NCI-H2196 treated with DMSO at 0.1 percent for 48 hours (cell line): ENCODE data around the gene HLA-DQA2.
A peak's percentile ranks its signal among the peaks of the same experiment; 100 is the strongest.
"Not testable (repeated sequence)": the region's sequence is repeated elsewhere in the genome, so short reads cannot be mapped to it uniquely, and the experiment has no call there.

ENCODE experiments used
- DNase-seq: peaks from one replicate; lab custom pipeline; 2025; ENCODE audit not compliant: unreplicated experiment; lab: John Stamatoyannopoulos, UW

The HLA-DQA2 gene

GRCh38 chr6:32775071-32775470 is 33.9 kb downstream of the HLA-DQA2 start:
- no peak for DNase-seq

DNA sequence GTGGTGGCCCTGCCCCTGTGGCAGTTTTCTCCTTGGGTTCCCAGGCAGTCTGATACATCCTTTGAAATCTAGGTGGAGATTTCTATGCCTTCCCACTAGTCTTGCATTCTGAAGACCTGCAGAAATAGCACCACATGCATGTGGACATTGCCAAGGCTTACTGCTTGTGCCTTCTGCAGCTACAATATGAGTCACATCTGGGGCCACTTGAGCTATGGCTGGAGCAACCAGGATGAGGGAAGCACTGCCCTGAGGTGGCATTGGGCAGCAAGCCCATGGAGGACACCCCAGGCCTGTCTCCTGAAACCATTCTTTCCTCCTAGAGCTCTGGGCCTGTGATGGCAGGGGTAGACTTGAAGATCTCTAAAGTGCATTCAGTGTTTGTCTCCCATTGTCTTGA is 37.8 kb downstream of the HLA-DQA2 start:
- no peak for DNase-seq

GRCh38 chr6:32782923-32783322 is 41.7 kb downstream of the HLA-DQA2 start:
- DNase-seq = not testable (repeated sequence)

DNA sequence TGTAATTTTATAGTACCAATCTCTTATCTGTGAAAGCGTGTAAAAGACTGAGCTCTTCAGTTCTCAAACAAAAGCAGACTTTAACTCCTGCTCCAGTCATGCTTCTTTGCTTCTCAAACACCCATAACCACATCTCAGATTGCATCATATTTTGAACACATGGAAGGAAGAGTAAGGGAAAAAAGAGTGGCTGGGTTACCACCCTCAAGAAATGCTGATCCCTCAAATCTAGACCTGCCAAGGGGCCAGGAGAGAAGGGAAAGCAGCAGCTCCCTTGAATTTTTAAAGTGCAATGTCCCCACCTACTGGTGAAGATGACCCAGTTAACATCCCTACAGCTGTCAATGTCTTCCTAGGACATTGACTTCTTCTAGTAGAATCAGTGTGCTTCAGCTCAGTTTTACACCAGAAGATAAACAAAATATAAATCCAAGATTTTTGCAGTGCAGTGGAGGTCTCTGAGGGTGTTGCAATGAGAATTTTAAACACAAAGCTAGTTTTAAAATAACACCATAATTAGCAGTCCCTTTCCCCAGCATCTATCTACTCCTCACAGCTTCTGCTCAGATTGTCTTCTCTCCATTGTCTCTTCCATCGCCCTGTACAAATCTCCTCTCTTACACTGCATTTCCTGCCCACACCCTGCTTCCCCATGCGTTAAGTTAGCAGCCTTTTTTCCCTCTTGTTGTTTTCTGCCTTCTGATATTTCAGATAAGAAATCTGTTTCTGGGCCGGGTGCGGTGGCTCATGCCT is 44.8 kb downstream of the HLA-DQA2 start:
- peak; percentile 4 for DNase-seq

DNA sequence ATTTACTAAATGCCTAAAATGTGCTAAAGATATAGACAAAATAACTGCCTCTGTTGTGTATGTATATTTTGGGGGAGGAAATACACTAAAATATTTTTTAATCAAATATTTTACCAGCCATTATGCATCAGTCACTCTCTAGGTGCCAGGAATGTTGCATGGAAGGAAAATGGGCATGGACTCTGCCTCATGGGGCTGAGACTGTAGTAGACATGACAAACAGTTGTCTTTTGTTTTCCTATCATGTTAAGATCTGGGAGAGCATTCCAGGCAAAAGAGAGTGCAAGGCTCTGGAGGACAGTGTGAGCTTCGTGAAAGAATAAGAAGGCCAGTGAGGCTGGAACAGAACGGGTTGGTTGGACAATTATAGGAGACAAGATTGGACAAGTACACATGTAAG is 49.1 kb downstream of the HLA-DQA2 start:
- no peak for DNase-seq

DNA sequence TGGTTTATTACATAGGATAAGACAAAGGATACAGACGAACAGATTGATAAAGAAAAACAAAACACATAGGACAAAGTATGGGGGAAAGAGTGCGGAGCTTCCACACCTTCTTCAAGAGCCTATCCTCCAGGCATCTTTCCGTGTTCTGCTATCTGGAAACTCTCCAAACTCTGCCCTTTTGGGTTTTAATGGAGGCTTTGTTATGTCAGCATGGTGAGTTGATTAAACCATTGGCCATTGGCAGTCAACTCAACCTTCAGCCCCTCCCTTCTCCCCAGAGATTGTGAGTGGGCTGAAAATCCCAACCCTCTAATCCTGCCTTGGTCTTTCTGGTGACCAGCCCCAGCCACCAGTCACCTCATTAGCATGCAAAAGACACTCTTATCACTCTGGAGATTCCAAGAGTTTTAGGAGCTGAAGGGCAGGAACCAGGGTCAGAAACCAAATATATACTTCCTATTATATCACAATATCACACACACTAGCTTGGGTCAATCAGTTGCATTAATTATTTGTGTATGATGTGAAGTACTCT is 51.8 kb downstream of the HLA-DQA2 start:
- DNase-seq = no peak

DNA sequence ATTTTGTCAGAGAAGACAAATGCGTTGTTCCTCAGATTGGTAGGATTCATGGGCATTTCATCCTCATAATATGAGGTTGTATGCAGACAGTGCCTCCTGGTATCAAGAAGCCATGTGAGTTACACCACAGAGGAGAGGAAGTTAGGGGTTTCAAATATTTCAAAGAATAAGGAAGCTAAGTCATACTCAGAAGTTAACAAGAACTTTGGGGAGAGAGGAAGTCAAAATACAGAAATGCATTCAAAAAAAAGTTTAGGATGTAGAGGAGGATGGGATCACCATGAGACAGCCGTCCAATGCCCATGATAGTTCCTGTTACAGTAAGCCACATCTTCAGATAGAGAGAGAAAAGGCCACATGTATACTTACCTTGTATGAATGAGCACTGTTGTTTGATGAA is 53.3 kb downstream of the HLA-DQA2 start:
- DNase-seq = no peak
